Endothelial cell of hepatic sinusoid (primary cell): ENCODE results near the gene FAM117A.

Experiments used
- in situ Hi-C: cut with HindIII; loops from 2 replicates; pipeline ENCODE4 v1.10.0; 2017; ENCODE audit warnings: low sequenced_read_pairs

The FAM117A gene

GRCh38 chr17:49763735-49764558, at the start of gene FAM117A:
TSS of gene FAM117A (minus strand) at chr17:49764131. CDS start at chr17:49764087, 44 bp downstream.
- in situ Hi-C loops = no loop called here

- in situ Hi-C loops = no loop called here
These were observed 45.1 kb upstream of the FAM117A start for GRCh38 chr17:49809056-49809455.

- in situ Hi-C loops = no loop called here
These were observed 34.8 kb upstream of the FAM117A start for GRCh38 chr17:49798738-49799137.

- in situ Hi-C loops = no loop called here
These were observed 34.3 kb upstream of the FAM117A start for GRCh38 chr17:49798182-49798581.

GRCh38 chr17:49795372-49795771, 31.4 kb upstream of the FAM117A start:
- in situ Hi-C loops = no loop called here

GRCh38 chr17:49793309-49793708, 29.4 kb upstream of the FAM117A start:
- in situ Hi-C loops = no loop called here

GRCh38 chr17:49789243-49789578, 25.3 kb upstream of the FAM117A start:
- in situ Hi-C loops = no loop called here

GRCh38 chr17:49788478-49789242, 24.7 kb upstream of the FAM117A start, which contains the start of gene KAT7:
TSS of gene KAT7 (plus strand) at chr17:49788681. CDS start at chr17:49788835, 154 bp downstream.
- in situ Hi-C loops = no loop called here

GRCh38 chr17:49787884-49788477, 24.1 kb upstream of the FAM117A start:
- in situ Hi-C loops = no loop called here

GRCh38 chr17:49784636-49785035, 20.7 kb upstream of the FAM117A start:
- in situ Hi-C loops = no loop called here

- in situ Hi-C loops = no loop called here
These were observed 19.9 kb upstream of the FAM117A start for GRCh38 chr17:49783791-49784190.

GRCh38 chr17:49783071-49783715, 19.3 kb upstream of the FAM117A start:
- in situ Hi-C loops = no loop called here

GRCh38 chr17:49779739-49780231, 15.9 kb upstream of the FAM117A start:
- in situ Hi-C loops = loop anchor here (5.0 kb wide), 1 partner anchor 42 kb away; no protein-coding TSS in a partner anchor

GRCh38 chr17:49779156-49779738, 15.3 kb upstream of the FAM117A start:
- in situ Hi-C loops = loop anchor here (5.0 kb wide), 1 partner anchor 42 kb away; no protein-coding TSS in a partner anchor

- in situ Hi-C loops = loop anchor here (5.0 kb wide), 1 partner anchor 40 kb away; no protein-coding TSS in a partner anchor
These were observed 13.6 kb upstream of the FAM117A start for GRCh38 chr17:49777563-49777962.

- in situ Hi-C loops = loop anchor here (5.0 kb wide), 1 partner anchor 39 kb away; no protein-coding TSS in a partner anchor
These were observed 12.8 kb upstream of the FAM117A start for GRCh38 chr17:49776551-49777300.

GRCh38 chr17:49775546-49776260, 11.8 kb upstream of the FAM117A start:
- in situ Hi-C loops = loop anchor here (5.0 kb wide), 1 partner anchor 38 kb away; no protein-coding TSS in a partner anchor

- in situ Hi-C loops = no loop called here
These were observed 3.1 kb upstream of the FAM117A start for GRCh38 chr17:49766918-49767530.
